T-helper 2 cell treated with Interferon-gamma antibody and Interleukin-4, amounts not matched to agents 5 μg/mL and 100 μg/mL, for 36 hours (primary cell): ENCODE results near the gene JUP.

Experiments used
- DNase-seq: peaks from one replicate; pipeline ENCODE4 v3.0.0; 2021; ENCODE audit warnings: low spot score
- H3K27ac Mint-ChIP-seq: one replicate; pipeline ENCODE4 v1.8.0; 2021; ENCODE audit warnings: mild to moderate bottlenecking, mixed read lengths
- H3K27me3 Mint-ChIP-seq: one replicate; pipeline ENCODE4 v1.8.0; 2021; ENCODE audit warnings: low read depth, mixed read lengths
- H3K36me3 Mint-ChIP-seq: one replicate; pipeline ENCODE4 v1.8.0; 2021; ENCODE audit warnings: low read depth, mixed read lengths
- H3K4me1 Mint-ChIP-seq: one replicate; pipeline ENCODE4 v1.8.0; 2021; ENCODE audit warnings: low read depth, mixed read lengths
- H3K4me3 Mint-ChIP-seq: one replicate; pipeline ENCODE4 v1.8.0; 2022; ENCODE audit warnings: mild to moderate bottlenecking, moderate library complexity, mixed read lengths
- H3K9me3 Mint-ChIP-seq: one replicate; pipeline ENCODE4 v1.8.0; 2021; ENCODE audit warnings: mixed read lengths

The JUP gene

GRCh38 chr17:41767324-41768042, 19.0 kb downstream of the JUP start:
- Mint-ChIP-seq H3K27ac (no peak overlapping the region), H3K4me3 (no peak overlapping the region), H3K36me3 (no peaks in the 10 kb centered on the region), H3K4me1 (no peaks in the 10 kb centered on the region), H3K9me3 (no peaks in the 10 kb centered on the region), H3K27me3 (no peaks in the 10 kb centered on the region)
- DNase-seq = no peak

GRCh38 chr17:41766135-41766534, 20.4 kb downstream of the JUP start:
- H3K9me3 Mint-ChIP-seq = no peaks in the 10 kb centered on the region
- no peak overlapping the region for H3K27ac Mint-ChIP-seq
- DNase-seq = no peak
- H3K4me3 Mint-ChIP-seq = no peak overlapping the region
- no peaks in the 10 kb centered on the region for H3K36me3 Mint-ChIP-seq
- H3K27me3 Mint-ChIP-seq = no peaks in the 10 kb centered on the region
- H3K4me1 Mint-ChIP-seq = no peaks in the 10 kb centered on the region

- no peaks in the 10 kb centered on the region for H3K27me3 Mint-ChIP-seq
- no peak overlapping the region for H3K4me3 Mint-ChIP-seq
- no peak overlapping the region for H3K27ac Mint-ChIP-seq
- H3K9me3 Mint-ChIP-seq = no peaks in the 10 kb centered on the region
- no peak for DNase-seq
- H3K4me1 Mint-ChIP-seq = no peaks in the 10 kb centered on the region
- H3K36me3 Mint-ChIP-seq = no peaks in the 10 kb centered on the region
Measured at GRCh38 chr17:41763327-41763726, 23.2 kb downstream of the JUP start.

- Mint-ChIP-seq H3K4me1 (no peaks in the 10 kb centered on the region), H3K27ac (no peak overlapping the region), H3K27me3 (no peaks in the 10 kb centered on the region), H3K4me3 (no peak overlapping the region), H3K36me3 (no peaks in the 10 kb centered on the region), H3K9me3 (no peaks in the 10 kb centered on the region)
- no peak for DNase-seq
Measured at GRCh38 chr17:41762841-41763240, 23.7 kb downstream of the JUP start.

GRCh38 chr17:41762391-41762790, 24.1 kb downstream of the JUP start:
- DNase-seq = no peak
- Mint-ChIP-seq H3K36me3 (no peaks in the 10 kb centered on the region), H3K27me3 (no peaks in the 10 kb centered on the region), H3K9me3 (no peaks in the 10 kb centered on the region), H3K4me1 (no peaks in the 10 kb centered on the region), H3K4me3 (no peak overlapping the region), H3K27ac (no peak overlapping the region)

GRCh38 chr17:41760878-41761277, 25.6 kb downstream of the JUP start:
- no peak overlapping the region for H3K4me3 Mint-ChIP-seq
- no peaks in the 10 kb centered on the region for H3K27me3 Mint-ChIP-seq
- H3K27ac Mint-ChIP-seq = no peak overlapping the region
- no peaks in the 10 kb centered on the region for H3K36me3 Mint-ChIP-seq
- H3K9me3 Mint-ChIP-seq = no peaks in the 10 kb centered on the region
- no peak for DNase-seq
- no peaks in the 10 kb centered on the region for H3K4me1 Mint-ChIP-seq

GRCh38 chr17:41758601-41759000, 27.9 kb downstream of the JUP start:
- Mint-ChIP-seq H3K4me3 (no peak overlapping the region), H3K36me3 (no peaks in the 10 kb centered on the region)
- no peak for DNase-seq

GRCh38 chr17:41754066-41754465, 32.4 kb downstream of the JUP start:
- H3K27me3 Mint-ChIP-seq = no peaks in the 10 kb centered on the region
- no peaks in the 10 kb centered on the region for H3K36me3 Mint-ChIP-seq
- H3K4me3 Mint-ChIP-seq = no peak overlapping the region
- H3K27ac Mint-ChIP-seq = no peak overlapping the region
- no peaks in the 10 kb centered on the region for H3K4me1 Mint-ChIP-seq
- H3K9me3 Mint-ChIP-seq = no peaks in the 10 kb centered on the region
- DNase-seq = no peak

More at GRCh38 chr17:41758601-41759000, 27.9 kb downstream of the JUP start:
- no peaks in the 10 kb centered on the region for H3K9me3 Mint-ChIP-seq
- H3K27me3 Mint-ChIP-seq = no peaks in the 10 kb centered on the region
- H3K27ac Mint-ChIP-seq = no peak overlapping the region
- no peaks in the 10 kb centered on the region for H3K4me1 Mint-ChIP-seq

- H3K36me3 Mint-ChIP-seq = no peaks in the 10 kb centered on the region
- H3K9me3 Mint-ChIP-seq = no peaks in the 10 kb centered on the region
- H3K4me1 Mint-ChIP-seq = no peaks in the 10 kb centered on the region
- H3K4me3 Mint-ChIP-seq = no peak overlapping the region
- H3K27ac Mint-ChIP-seq = no peak overlapping the region
- no peaks in the 10 kb centered on the region for H3K27me3 Mint-ChIP-seq
- no peak for DNase-seq
Measured at GRCh38 chr17:41751288-41751687, 35.2 kb downstream of the JUP start.

- Mint-ChIP-seq H3K9me3 (no peaks in the 10 kb centered on the region), H3K4me1 (no peaks in the 10 kb centered on the region), H3K27ac (no peak overlapping the region), H3K36me3 (no peaks in the 10 kb centered on the region), H3K4me3 (no peak overlapping the region), H3K27me3 (no peaks in the 10 kb centered on the region)
- DNase-seq = no peak
Measured at GRCh38 chr17:41750862-41751261, 35.6 kb downstream of the JUP start.

GRCh38 chr17:41748275-41748674, 38.2 kb downstream of the JUP start:
- H3K4me1 Mint-ChIP-seq = no peaks in the 10 kb centered on the region
- H3K9me3 Mint-ChIP-seq = no peaks in the 10 kb centered on the region
- no peaks in the 10 kb centered on the region for H3K27me3 Mint-ChIP-seq
- no peaks in the 10 kb centered on the region for H3K36me3 Mint-ChIP-seq
- no peak for DNase-seq
- H3K4me3 Mint-ChIP-seq = no peak overlapping the region
- no peak overlapping the region for H3K27ac Mint-ChIP-seq

GRCh38 chr17:41741709-41742108, 44.8 kb downstream of the JUP start:
- Mint-ChIP-seq H3K36me3 (no peaks in the 10 kb centered on the region), H3K27ac (no peak overlapping the region), H3K4me3 (no peak overlapping the region), H3K27me3 (peaks cover 6% of the 10 kb centered on the region), H3K4me1 (no peaks in the 10 kb centered on the region), H3K9me3 (no peaks in the 10 kb centered on the region)
- DNase-seq = no peak

GRCh38 chr17:41740506-41740905, 46.0 kb downstream of the JUP start:
- Mint-ChIP-seq H3K27me3 (peaks cover 18% of the 10 kb centered on the region), H3K4me1 (no peaks in the 10 kb centered on the region), H3K4me3 (no peak overlapping the region), H3K27ac (no peak overlapping the region), H3K36me3 (no peaks in the 10 kb centered on the region), H3K9me3 (no peaks in the 10 kb centered on the region)
- DNase-seq = no peak

- no peaks in the 10 kb centered on the region for H3K9me3 Mint-ChIP-seq
- H3K27ac Mint-ChIP-seq = no peak overlapping the region
- H3K4me3 Mint-ChIP-seq = no peak overlapping the region
- peaks cover 23% of the 10 kb centered on the region for H3K27me3 Mint-ChIP-seq
- no peaks in the 10 kb centered on the region for H3K36me3 Mint-ChIP-seq
- H3K4me1 Mint-ChIP-seq = peaks cover 1% of the 10 kb centered on the region
- no peak for DNase-seq
Measured at GRCh38 chr17:41739661-41740352, 46.7 kb downstream of the JUP start.

GRCh38 chr17:41738801-41739112, 47.8 kb downstream of the JUP start:
- Mint-ChIP-seq H3K27me3 (peaks cover 29% of the 10 kb centered on the region), H3K4me1 (peaks cover 1% of the 10 kb centered on the region), H3K4me3 (no peak overlapping the region), H3K9me3 (no peaks in the 10 kb centered on the region), H3K27ac (no peak overlapping the region), H3K36me3 (no peaks in the 10 kb centered on the region)
- DNase-seq = no peak
